Common myeloid progenitor, CD34-positive (primary cell): Measurements from ENCODE around the gene SEPTIN3.

Experiments
- CTCF ChIA-PET: fragments of 350-600 bp; sonication (Branson Sonifier 250); formaldehyde crosslinking; loops from one replicate; lab custom pipeline; 2021; ENCODE audit warnings: antibody characterized with exemption; lab: Charles Lee
- POLR2A ChIA-PET: fragments of 350-600 bp; sonication (Branson Sonifier 250); formaldehyde crosslinking; loops from one replicate; lab custom pipeline; 2021; ENCODE audit warnings: antibody characterized with exemption; lab: Charles Lee
- DNase-seq, 3 donors: peaks; one replicate each; pipeline versions ENCODE4 v3.0.0 to v3.0.0-alpha.2; 2013
- H3K27ac ChIP-seq, 2 experiments: 1 replicate in 1 of 2; 2 replicates in 1 of 2; pipeline ENCODE4 v1.7.0; 2013; ENCODE audit warnings: inconsistent platforms in 2 of 2, low read length in 2 of 2, mild to moderate bottlenecking in 2 of 2, low read depth in 1 of 2, moderate library complexity in 1 of 2; ENCODE audit not compliant: severe bottlenecking in 2 of 2, insufficient read depth in 1 of 2, poor library complexity in 1 of 2
- H3K27me3 ChIP-seq, 5 experiments: replicated peaks in 2 of 5; 1 replicate in 3 of 5; 2 replicates in 2 of 5; pipeline versions ENCODE4 v1.6.1 to v1.7.0; 2013; ENCODE audit warnings: low read length in 4 of 5, mild to moderate bottlenecking in 2 of 5, moderate library complexity in 2 of 5, inconsistent platforms in 1 of 5; ENCODE audit not compliant: insufficient read depth in 5 of 5, control insufficient read depth in 4 of 5
- H3K36me3 ChIP-seq, 4 experiments: 1 replicate in 2 of 4; 2 replicates in 2 of 4; pipeline versions ENCODE4 v1.6.1 to v1.7.0; 2013; ENCODE audit warnings: low read length in 3 of 4, control low read depth in 1 of 4, mild to moderate bottlenecking in 1 of 4; ENCODE audit not compliant: control insufficient read depth in 4 of 4, insufficient read depth in 4 of 4
- H3K4me1 ChIP-seq, 4 experiments: 1 replicate in 3 of 4; 2 replicates in 1 of 4; pipeline versions ENCODE4 v1.6.1 to v1.7.1; 2013; ENCODE audit warnings: low read length in 3 of 4, mild to moderate bottlenecking in 3 of 4, control low read depth in 1 of 4, inconsistent platforms in 1 of 4, moderate library complexity in 1 of 4; ENCODE audit not compliant: control insufficient read depth in 4 of 4, insufficient read depth in 4 of 4; ENCODE audit errors: control extremely low read depth in 1 of 4
- H3K4me3 ChIP-seq, 7 experiments: 1 replicate in 4 of 7; 2 replicates in 3 of 7; pipeline versions ENCODE4 v1.5.1 to v1.7.0; 2013; ENCODE audit warnings: mild to moderate bottlenecking in 7 of 7, low read length in 6 of 7, moderate library complexity in 6 of 7, inconsistent platforms in 2 of 7, low read depth in 2 of 7, control low read depth in 1 of 7; ENCODE audit not compliant: insufficient read depth in 4 of 7, control insufficient read depth in 1 of 7; ENCODE audit errors: extremely low read depth in 1 of 7
- H3K9me3 ChIP-seq, 5 experiments: 1 replicate in 4 of 5; 2 replicates in 1 of 5; pipeline versions ENCODE4 v1.6.1 to v1.7.1; 2013; ENCODE audit warnings: low read length in 4 of 5, mild to moderate bottlenecking in 2 of 5, inconsistent platforms in 1 of 5, low read depth in 1 of 5, moderate library complexity in 1 of 5; ENCODE audit not compliant: control insufficient read depth in 4 of 5, insufficient read depth in 2 of 5; ENCODE audit errors: control extremely low read depth in 1 of 5
- WGBS: methylation state at CpG from one replicate; pipeline ENCODE4 v1.1.5; 2013; ENCODE audit not compliant: insufficient coverage; 5-methylcytosine and 5-hydroxymethylcytosine counted together

Gene SEPTIN3

DNA sequence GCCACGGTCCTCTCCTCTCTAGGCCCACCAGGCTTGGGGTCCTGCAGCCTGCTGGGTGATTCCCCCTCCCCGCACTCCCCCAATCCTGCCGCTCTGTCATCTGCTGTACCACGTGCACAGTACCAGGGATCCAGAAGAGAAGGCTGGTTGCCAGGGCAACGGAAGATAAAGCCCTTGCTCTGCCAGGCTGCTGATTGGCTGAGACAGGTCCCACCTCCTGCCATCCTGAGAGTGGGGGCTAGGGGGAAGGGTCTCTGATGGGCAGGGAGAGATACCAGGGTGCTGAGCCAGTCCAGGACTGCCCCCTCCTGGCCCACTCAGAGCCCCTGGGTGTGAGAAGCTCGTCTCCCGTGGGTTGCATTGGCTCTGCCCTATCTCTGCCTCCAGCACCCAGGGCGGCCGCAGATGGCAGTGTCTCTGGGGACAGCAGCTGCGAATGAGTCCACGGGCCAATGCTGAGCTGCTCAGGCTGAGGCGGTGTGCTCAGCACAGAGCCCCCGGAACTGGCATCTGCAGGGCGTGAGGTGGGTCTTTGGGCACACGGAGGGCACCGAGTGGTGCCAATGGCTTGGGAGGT, 17.3 kb upstream of the SEPTIN3 start, which contains the start of gene SMIM45:
Gene SMIM45 (plus strand): TSS at position 253 of the 577 bp plus-strand sequence.
- H3K27ac ChIP-seq, result no peak within 1 kb of the TSS
- no peaks in the 10 kb centered on the region for H3K27me3 ChIP-seq
- H3K9me3 ChIP-seq, result no peaks in the 10 kb centered on the region
- no peaks in the 10 kb centered on the region for H3K36me3 ChIP-seq
- WGBS, result 90% methylated on average over 14 of the region's 16 CpGs
- no peak for DNase-seq
- ChIA-PET POLR2A (no interaction called here), CTCF (no interaction called here)
- peaks cover 0 to 8% (median 2%) of the 10 kb centered on the region in 4 experiments for H3K4me1 ChIP-seq
- H3K4me3 ChIP-seq, result no peak within 1 kb of the TSS

- no peaks in the 10 kb centered on the region for H3K9me3 ChIP-seq
- H3K27me3 ChIP-seq, result no peaks in the 10 kb centered on the region
- H3K27ac ChIP-seq, result no peak overlapping the region
- CTCF ChIA-PET, result interaction anchor here (1.1 to 1.4 kb wide), 2 partner anchors 12 to 16 kb away, joined by 3 to 4 read pairs; no protein-coding TSS in a partner anchor
- no peak overlapping the region for H3K4me3 ChIP-seq
- H3K4me1 ChIP-seq, result peaks cover 0 to 4% (median 1%) of the 10 kb centered on the region in 4 experiments
- WGBS, result 90% methylated on average over 2 of the region's 2 CpGs
- H3K36me3 ChIP-seq, result no peaks in the 10 kb centered on the region
- no peak for DNase-seq
- POLR2A ChIA-PET, result no interaction called here
Observed at GRCh38 chr22:41952713-41953112, 16.5 kb upstream of the SEPTIN3 start.

DNA sequence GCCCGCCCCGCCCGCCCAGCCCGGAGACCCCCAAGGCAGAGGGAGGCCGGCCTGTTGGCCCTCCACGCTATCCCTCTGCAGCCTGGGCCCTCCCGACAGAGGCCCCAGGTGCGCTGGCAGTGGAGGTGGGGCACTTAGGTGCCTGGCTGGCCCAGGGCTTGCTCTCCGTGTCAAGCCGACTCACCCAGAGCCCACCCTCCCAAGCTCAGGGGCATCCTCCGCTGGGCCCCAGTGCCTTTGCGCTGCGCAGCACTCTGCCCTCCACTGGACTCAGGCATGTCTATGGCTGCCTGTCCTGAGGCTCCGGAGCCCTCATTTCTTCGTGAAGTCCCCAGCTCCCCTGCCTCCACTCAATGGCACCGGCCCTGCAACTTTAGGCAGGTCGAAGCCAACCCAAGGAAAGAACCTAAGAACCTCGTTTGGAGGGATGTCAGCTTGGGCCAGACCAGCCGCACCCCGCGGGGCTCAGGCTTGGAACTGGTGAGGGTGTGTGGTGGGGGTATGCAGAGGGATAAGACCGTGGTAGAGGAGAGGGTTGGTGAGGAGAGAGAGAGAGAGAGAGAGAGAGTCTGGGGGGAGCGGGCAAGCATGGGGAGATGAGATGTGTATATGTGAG, 11.2 kb upstream of the SEPTIN3 start:
- ChIA-PET POLR2A (interaction anchor here (0.6 to 0.7 kb wide), 2 partner anchors 18 to 74 kb away, joined by 3 read pairs; no protein-coding TSS in a partner anchor), CTCF (interaction anchor here (0.7 to 1.3 kb wide), 3 partner anchors 10 to 260 kb away, joined by 3 to 4 read pairs (median 3); no protein-coding TSS in a partner anchor)
- Histone ChIP-seq H3K4me1 (peaks cover 0 to 7% (median 1%) of the 10 kb centered on the region in 4 experiments), H3K27ac (no peak overlapping the region), H3K27me3 (peaks cover 0 to 3% (median 0%) of the 10 kb centered on the region in 5 experiments), H3K9me3 (no peaks in the 10 kb centered on the region), H3K4me3 (peak overlapping the region in 2 of 7 experiments; percentile 48 to 71), H3K36me3 (no peaks in the 10 kb centered on the region)
- 56% methylated on average over 19 of the region's 23 CpGs for WGBS
- no peak for DNase-seq

GRCh38 chr22:41963453-41964111, 5.7 kb upstream of the SEPTIN3 start:
- POLR2A ChIA-PET, result no interaction called here
- H3K9me3 ChIP-seq, result no peaks in the 10 kb centered on the region
- DNase-seq, result no peak
- H3K4me3 ChIP-seq, result no peak overlapping the region
- H3K27me3 ChIP-seq, result peaks cover 0 to under 1% (median 0%) of the 10 kb centered on the region in 5 experiments
- H3K36me3 ChIP-seq, result no peaks in the 10 kb centered on the region
- H3K27ac ChIP-seq, result no peak overlapping the region
- H3K4me1 ChIP-seq, result no peaks in the 10 kb centered on the region
- CTCF ChIA-PET, result interaction anchor here (1.1 to 1.6 kb wide), 2 partner anchors 12 to 22 kb away, joined by 3 to 4 read pairs; no protein-coding TSS in a partner anchor
- WGBS, result 89% methylated on average over 7 of the region's 9 CpGs

- Histone ChIP-seq H3K36me3 (no peaks in the 10 kb centered on the region), H3K27ac (no peak overlapping the region), H3K4me3 (no peak overlapping the region), H3K4me1 (no peaks in the 10 kb centered on the region), H3K9me3 (no peaks in the 10 kb centered on the region), H3K27me3 (no peaks in the 10 kb centered on the region)
- no peak for DNase-seq
- ChIA-PET CTCF (interaction anchor here (1.1 to 1.4 kb wide), 2 partner anchors 11 to 148 kb away, joined by 4 to 6 read pairs; no protein-coding TSS in a partner anchor), POLR2A (interaction anchor here (0.9 kb wide), 1 partner anchor 481 kb away, joined by 3 read pairs; no protein-coding TSS in a partner anchor)
- WGBS, result 100% methylated on average over 2 of the region's 5 CpGs
Observed at GRCh38 chr22:41964112-41964491, 5.1 kb upstream of the SEPTIN3 start.

GRCh38 chr22:41966225-41966606, 3.0 kb upstream of the SEPTIN3 start:
- no peaks in the 10 kb centered on the region for H3K4me1 ChIP-seq
- no peak overlapping the region for H3K4me3 ChIP-seq
- WGBS, result no CpG with 5 or more reads among the region's 2 CpGs
- H3K27ac ChIP-seq, result no peak overlapping the region
- H3K9me3 ChIP-seq, result no peaks in the 10 kb centered on the region
- ChIA-PET POLR2A (no interaction called here), CTCF (interaction anchor here (0.6 to 3.1 kb wide), 11 partner anchors 11 to 478 kb away, joined by 3 to 13 read pairs (median 4); no protein-coding TSS in a partner anchor)
- no peaks in the 10 kb centered on the region for H3K36me3 ChIP-seq
- DNase-seq, result no peak
- H3K27me3 ChIP-seq, result peaks cover 0 to 2% (median 0%) of the 10 kb centered on the region in 5 experiments
